Vagina (tissue), 2 donors: ENCODE data around the gene ARMH4.

ENCODE experiments used
- CTCF ChIP-seq, 3 experiments: fragments of 450-650 bp in 2 of 3; fragments of 200-600 bp in 1 of 3; sonication (generic) in 1 of 3; IDR thresholded peaks; one replicate each; pipeline ENCODE4 v1.5.1; 2017 to 2019; ENCODE audit warnings: antibody characterized with exemption in 3 of 3, mild to moderate bottlenecking in 2 of 3, moderate library complexity in 2 of 3
- POLR2AphosphoS5 ChIP-seq, 2 donors: sonication (generic); formaldehyde crosslinking; IDR thresholded peaks; one replicate each; pipeline ENCODE4 v1.9.0; 2017; ENCODE audit warnings: antibody characterized with exemption in 2 of 2, mild to moderate bottlenecking in 2 of 2, low read depth in 1 of 2; ENCODE audit not compliant: insufficient read depth in 1 of 2

GRCh38 chr14:57987596-57988300 lies 164.3 kb downstream of the ARMH4 start:
- no peak for TF ChIP-seq POLR2AphosphoS5 (IDR thresholded peaks at IDR 0.05; ENCODE audit: insufficient read depth in 1 of 2, low read depth in 1 of 2)
- no peak for TF ChIP-seq CTCF (IDR thresholded peaks at IDR 0.05)
